ENCODE data around the gene CC2D2A.

- TF ChIP-seq, protein P1, sequence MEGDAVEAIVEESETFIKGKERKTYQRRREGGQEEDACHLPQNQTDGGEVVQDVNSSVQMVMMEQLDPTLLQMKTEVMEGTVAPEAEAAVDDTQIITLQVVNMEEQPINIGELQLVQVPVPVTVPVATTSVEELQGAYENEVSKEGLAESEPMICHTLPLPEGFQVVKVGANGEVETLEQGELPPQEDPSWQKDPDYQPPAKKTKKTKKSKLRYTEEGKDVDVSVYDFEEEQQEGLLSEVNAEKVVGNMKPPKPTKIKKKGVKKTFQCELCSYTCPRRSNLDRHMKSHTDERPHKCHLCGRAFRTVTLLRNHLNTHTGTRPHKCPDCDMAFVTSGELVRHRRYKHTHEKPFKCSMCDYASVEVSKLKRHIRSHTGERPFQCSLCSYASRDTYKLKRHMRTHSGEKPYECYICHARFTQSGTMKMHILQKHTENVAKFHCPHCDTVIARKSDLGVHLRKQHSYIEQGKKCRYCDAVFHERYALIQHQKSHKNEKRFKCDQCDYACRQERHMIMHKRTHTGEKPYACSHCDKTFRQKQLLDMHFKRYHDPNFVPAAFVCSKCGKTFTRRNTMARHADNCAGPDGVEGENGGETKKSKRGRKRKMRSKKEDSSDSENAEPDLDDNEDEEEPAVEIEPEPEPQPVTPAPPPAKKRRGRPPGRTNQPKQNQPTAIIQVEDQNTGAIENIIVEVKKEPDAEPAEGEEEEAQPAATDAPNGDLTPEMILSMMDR (IDR thresholded peaks at IDR 0.05; ENCODE audit: low read depth, low read length): no peak
- TF ChIP-seq POLR2A (IDR thresholded peaks at IDR 0.05; ENCODE audit: extremely low read depth, insufficient read length) (no peak), MAX (IDR thresholded peaks at IDR 0.05; ENCODE audit: low read depth, low read length) (no peak)
Measured at GRCh38 chr4:15425520-15425919, 44.2 kb upstream of the CC2D2A start.
